ENCODE data around the gene ADGRF1. TPM values are rescaled to one million over a fixed set of nuclear protein-coding genes. Genes with fewer than 3 reads are reported as not detected.

Gene ADGRF1
- total RNA-seq, 4 donors from 2014 or later = 0.83 TPM; not detected in 3

DNA sequence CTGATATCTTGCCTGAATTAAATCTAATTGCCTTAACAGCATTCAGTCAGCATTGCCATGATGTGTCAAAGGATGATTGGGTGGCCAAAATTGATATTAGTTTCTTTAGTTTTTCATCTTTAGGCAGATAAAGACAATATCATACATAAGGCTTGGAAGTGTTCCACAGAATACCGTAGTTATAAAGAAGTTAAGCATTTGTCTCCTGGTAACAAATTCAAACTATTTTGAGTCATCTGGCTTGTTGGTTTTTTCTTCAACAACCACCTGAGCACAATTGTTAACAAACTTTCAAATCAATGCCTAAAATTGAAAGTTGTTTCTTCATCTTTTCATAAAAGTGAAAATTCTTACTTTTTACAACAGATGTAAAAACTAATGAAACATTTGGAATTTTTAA, 72.9 kb downstream of the ADGRF1 start:
- no peaks in the 10 kb centered on the region for H3K27me3 ChIP-seq
- intact Hi-C loops (cut with DNase I) = no loop called here
- H3K36me3 ChIP-seq = no peaks in the 10 kb centered on the region
- no peak overlapping the region for H3K27ac ChIP-seq (replicated peaks in 1 of 4)
- no peak overlapping the region for H3K4me3 ChIP-seq
- DNase-seq (ENCODE audit: extremely low spot score) = no peak
- TF ChIP-seq POLR2A (IDR thresholded peaks at IDR 0.05; ENCODE audit: low read depth) = no peak
- TF ChIP-seq EP300 (IDR thresholded peaks at IDR 0.05) = no peak
- TF ChIP-seq, protein P1, sequence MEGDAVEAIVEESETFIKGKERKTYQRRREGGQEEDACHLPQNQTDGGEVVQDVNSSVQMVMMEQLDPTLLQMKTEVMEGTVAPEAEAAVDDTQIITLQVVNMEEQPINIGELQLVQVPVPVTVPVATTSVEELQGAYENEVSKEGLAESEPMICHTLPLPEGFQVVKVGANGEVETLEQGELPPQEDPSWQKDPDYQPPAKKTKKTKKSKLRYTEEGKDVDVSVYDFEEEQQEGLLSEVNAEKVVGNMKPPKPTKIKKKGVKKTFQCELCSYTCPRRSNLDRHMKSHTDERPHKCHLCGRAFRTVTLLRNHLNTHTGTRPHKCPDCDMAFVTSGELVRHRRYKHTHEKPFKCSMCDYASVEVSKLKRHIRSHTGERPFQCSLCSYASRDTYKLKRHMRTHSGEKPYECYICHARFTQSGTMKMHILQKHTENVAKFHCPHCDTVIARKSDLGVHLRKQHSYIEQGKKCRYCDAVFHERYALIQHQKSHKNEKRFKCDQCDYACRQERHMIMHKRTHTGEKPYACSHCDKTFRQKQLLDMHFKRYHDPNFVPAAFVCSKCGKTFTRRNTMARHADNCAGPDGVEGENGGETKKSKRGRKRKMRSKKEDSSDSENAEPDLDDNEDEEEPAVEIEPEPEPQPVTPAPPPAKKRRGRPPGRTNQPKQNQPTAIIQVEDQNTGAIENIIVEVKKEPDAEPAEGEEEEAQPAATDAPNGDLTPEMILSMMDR (IDR thresholded peaks at IDR 0.05) = no peak
- TF ChIP-seq POLR2AphosphoS5 (IDR thresholded peaks at IDR 0.05) = no peak
- 41% methylated on average over 1 of the region's 1 CpG for WGBS
- H3K9me3 ChIP-seq = no peaks in the 10 kb centered on the region
- H3K4me1 ChIP-seq = no peaks in the 10 kb centered on the region

DNA sequence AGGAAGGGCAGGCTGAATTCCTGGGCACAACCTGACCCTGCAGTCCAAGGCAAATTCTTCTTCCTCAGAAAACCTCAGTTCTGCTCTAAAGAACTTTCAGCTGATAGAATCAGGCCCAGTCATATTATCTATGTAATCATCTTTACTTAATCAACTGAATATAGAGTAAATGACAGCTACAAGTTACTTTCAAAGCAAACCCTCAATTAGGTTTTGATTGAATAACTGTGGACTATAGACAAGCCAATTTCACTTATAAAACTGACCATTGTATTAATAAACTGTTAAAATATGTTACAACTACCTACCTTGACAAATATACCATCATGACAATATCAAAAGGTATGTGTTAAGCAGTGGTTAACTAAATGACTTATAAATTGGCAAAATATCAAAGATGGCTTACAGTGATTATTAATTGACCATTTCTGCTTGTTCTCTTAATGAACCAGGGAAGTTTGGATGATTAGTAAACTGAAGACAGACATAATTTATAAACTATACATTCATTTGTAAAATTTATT, 74.2 kb downstream of the ADGRF1 start:
- H3K27ac ChIP-seq (replicated peaks in 1 of 4) = no peak overlapping the region
- H3K36me3 ChIP-seq = no peaks in the 10 kb centered on the region
- DNase-seq (ENCODE audit: extremely low spot score) = no peak
- H3K9me3 ChIP-seq = no peaks in the 10 kb centered on the region
- no peak overlapping the region for H3K4me3 ChIP-seq
- intact Hi-C loops (cut with DNase I) = no loop called here
- TF ChIP-seq, protein P1 (IDR thresholded peaks at IDR 0.05) = no peak
- TF ChIP-seq POLR2A (IDR thresholded peaks at IDR 0.05; ENCODE audit: low read depth) = no peak
- H3K27me3 ChIP-seq = peaks cover 0 to 4% (median 0%) of the 10 kb centered on the region in 4 donors
- no peaks in the 10 kb centered on the region for H3K4me1 ChIP-seq

DNA sequence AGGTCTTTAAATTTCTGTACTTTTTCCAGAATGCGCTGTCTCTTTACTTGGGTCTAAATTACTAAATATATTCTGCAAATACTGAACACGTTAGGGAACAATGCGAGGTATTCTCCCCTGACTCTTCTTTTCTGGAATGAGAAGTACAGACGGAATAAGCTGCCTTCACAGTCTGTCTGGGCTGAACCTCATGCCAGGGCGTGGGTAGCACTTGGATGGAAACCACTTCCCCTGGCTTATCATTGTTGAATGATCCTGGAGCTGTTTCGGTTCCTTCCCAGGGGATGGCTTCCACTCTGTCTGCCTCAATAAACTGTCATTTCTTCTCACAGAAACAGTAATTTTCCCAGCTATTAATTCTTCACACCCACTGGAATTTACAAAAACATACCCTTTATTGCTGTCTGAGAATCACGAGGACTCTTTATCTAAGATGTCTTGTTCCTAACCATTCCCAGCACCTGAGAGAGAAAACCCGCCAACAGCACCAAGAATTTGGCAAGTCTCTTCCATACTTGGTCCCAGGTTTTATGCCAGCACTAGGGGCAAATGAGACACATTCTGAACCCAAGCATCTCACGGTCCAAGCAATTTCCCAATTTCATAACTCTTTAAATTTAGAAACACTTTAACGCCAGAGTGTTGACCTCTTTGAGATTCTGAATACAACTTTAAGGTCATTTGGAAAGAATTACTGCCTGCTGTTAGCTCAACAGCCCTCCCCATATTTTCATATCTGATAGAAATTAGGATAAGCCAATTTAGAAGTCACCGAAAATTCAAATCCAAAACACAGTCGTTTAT, 77.2 kb downstream of the ADGRF1 start:
- no peaks in the 10 kb centered on the region for H3K9me3 ChIP-seq
- H3K4me3 ChIP-seq = no peak overlapping the region
- DNase-seq (ENCODE audit: extremely low spot score) = no peak
- no peak overlapping the region for H3K27ac ChIP-seq (replicated peaks in 1 of 4)
- peaks cover 0 to 4% (median 0%) of the 10 kb centered on the region in 4 donors for H3K27me3 ChIP-seq
- no peaks in the 10 kb centered on the region for H3K4me1 ChIP-seq
- H3K36me3 ChIP-seq = no peaks in the 10 kb centered on the region
- 74% methylated on average over 12 of the region's 12 CpGs for WGBS
- intact Hi-C loops (cut with DNase I) = no loop called here
- no peak for TF ChIP-seq POLR2A (IDR thresholded peaks at IDR 0.05; ENCODE audit: low read depth)
- no peak for TF ChIP-seq POLR2AphosphoS5 (IDR thresholded peaks at IDR 0.05)
- TF ChIP-seq, protein P1 (IDR thresholded peaks at IDR 0.05) = no peak
- no peak for TF ChIP-seq EP300 (IDR thresholded peaks at IDR 0.05)

DNA sequence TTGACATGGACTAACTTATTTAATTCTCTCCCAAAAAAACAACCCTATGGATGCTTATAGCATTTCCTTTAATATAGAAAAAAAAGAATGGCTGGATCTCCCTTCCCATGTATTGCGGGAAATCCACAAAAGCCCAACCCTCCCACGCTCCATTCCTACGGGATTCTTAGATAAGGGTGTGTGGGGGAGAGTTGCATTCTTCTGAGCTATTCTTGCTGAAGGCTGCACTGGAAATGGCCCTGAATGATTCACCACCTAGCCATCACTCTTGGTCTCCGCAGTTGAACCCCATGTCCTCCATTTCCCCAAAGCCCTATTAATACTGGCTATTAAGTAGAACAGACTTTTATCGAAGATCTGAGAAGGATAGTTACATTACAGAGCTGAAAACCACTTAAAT, 78.5 kb downstream of the ADGRF1 start:
- H3K27ac ChIP-seq (replicated peaks in 1 of 4) = no peak overlapping the region
- WGBS = 70% methylated on average over 5 of the region's 5 CpGs
- no peaks in the 10 kb centered on the region for H3K36me3 ChIP-seq
- H3K4me3 ChIP-seq = no peak overlapping the region
- TF ChIP-seq, protein P1 (IDR thresholded peaks at IDR 0.05) = no peak
- TF ChIP-seq EP300 (IDR thresholded peaks at IDR 0.05) (no peak), POLR2A (IDR thresholded peaks at IDR 0.05; ENCODE audit: low read depth) (no peak), POLR2AphosphoS5 (IDR thresholded peaks at IDR 0.05) (no peak)
- peaks cover 0 to 4% (median 0%) of the 10 kb centered on the region in 4 donors for H3K27me3 ChIP-seq
- H3K4me1 ChIP-seq = no peaks in the 10 kb centered on the region
- no peaks in the 10 kb centered on the region for H3K9me3 ChIP-seq
- intact Hi-C loops (cut with DNase I) = no loop called here
- no peak for DNase-seq (ENCODE audit: extremely low spot score)

All from esophagus muscularis mucosa (tissue), 4 donors.